ENCODE data around the gene MX2.
"Not testable (repeated sequence)": the region's sequence is repeated elsewhere in the genome, so short reads cannot be mapped to it uniquely, and the experiment has no call there.

The MX2 gene, protein sequence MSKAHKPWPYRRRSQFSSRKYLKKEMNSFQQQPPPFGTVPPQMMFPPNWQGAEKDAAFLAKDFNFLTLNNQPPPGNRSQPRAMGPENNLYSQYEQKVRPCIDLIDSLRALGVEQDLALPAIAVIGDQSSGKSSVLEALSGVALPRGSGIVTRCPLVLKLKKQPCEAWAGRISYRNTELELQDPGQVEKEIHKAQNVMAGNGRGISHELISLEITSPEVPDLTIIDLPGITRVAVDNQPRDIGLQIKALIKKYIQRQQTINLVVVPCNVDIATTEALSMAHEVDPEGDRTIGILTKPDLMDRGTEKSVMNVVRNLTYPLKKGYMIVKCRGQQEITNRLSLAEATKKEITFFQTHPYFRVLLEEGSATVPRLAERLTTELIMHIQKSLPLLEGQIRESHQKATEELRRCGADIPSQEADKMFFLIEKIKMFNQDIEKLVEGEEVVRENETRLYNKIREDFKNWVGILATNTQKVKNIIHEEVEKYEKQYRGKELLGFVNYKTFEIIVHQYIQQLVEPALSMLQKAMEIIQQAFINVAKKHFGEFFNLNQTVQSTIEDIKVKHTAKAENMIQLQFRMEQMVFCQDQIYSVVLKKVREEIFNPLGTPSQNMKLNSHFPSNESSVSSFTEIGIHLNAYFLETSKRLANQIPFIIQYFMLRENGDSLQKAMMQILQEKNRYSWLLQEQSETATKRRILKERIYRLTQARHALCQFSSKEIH

DNA sequence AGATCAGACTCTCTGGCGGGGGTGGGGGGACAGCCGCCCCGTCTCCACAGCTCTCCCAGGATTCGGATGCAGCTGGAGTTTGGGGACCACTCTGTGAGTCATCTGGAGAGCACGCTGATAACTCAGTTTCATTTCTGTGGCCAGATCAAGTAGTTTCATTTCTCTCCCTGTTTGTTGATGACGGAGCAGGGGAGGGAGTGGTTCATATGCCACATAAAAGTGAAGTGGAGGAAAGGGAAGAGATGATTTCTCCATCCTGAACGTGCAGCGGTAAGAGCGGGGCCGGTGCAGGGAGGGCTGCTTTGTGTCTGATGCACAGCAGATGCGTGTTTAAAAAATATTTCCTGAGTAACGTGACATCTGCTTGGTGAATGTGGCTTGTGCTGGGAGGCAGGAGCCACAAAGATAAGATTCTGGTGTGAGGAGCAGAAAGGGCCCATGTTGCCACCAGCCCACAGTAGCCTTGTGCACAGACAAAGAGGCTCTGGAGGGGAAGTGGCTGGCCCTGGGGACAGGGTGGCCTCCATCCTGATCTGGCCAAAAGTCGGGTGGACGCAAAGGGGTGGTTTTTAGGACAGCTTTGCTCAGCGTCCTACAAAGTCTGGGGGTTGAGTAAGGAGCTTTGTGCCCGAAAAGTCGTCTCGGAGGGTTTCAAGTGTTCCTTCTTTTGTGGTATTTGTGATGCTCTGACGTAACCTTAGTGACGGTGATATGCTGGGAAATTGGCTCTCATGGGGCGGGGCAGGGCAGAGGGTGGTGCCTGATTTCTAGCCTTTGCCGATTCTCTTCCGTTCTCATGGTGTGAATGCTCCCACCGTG lies at the start of gene MX2:
MX2 (plus strand) TSS at position 242 of the 819 bp plus-strand sequence. CDS start 14,880 bp downstream, outside the sequence.
- peak; percentile 60 for DNase-seq (ENCODE audit: low read depth, low spot score)

DNA sequence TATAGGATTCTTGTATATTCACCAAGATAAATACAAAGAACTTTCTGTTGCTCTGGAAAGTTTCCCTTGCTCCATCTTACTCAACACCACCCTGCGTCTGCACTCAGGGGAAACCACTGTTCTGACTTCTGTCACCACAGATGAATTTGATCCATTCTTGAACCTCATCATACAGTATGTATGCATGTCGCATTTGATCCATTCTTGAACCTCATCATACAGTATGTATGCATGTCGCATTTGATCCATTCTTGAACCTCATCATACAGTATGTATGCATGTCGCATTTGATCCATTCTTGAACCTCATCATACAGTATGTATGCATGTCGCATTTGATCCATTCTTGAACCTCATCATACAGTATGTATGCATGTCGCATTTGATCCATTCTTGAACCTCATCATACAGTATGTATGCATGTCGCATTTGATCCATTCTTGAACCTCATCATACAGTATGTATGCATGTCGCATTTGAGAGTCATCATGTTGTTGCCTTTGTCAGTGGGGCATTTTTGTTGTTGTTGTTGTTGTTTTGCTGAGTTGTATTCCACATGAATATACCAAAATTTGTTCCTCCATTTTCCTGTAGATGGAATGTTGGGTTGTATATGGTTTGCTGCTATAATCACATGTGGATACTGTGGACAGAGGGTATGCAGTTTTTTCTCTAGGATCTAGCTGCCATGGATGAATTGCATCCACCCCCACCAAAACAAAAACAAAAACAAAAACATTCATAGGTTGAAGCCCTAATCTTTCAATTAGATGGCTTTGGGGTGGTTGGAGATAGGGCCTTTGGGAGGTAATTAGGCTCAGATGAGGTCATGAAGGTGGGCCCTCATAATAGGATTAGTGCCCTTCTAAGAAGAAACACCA lies 48.3 kb upstream of the MX2 start:
- DNase-seq (ENCODE audit: low read depth, low spot score): not testable (repeated sequence)

DNA sequence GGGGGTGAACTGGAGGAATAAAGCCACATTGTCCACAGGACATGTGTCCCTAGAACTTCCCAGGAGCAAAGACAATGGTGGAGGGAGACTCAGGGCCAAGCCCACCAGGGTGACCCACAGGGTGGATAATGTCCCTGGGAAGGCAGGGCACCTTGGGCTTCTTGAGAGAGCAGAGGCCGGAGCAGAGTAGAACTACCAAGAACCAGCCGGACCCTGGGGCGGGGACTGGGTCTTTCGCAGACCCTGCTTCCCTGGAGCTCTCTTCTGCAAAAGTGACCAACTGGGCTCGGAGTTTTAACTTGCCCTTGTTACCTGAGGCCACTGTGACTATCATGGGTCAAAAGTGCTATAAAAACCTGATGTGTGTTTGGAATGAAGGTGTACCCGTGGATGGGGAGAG lies 46.1 kb upstream of the MX2 start:
- no peak for DNase-seq (ENCODE audit: low read depth, low spot score)

DNA sequence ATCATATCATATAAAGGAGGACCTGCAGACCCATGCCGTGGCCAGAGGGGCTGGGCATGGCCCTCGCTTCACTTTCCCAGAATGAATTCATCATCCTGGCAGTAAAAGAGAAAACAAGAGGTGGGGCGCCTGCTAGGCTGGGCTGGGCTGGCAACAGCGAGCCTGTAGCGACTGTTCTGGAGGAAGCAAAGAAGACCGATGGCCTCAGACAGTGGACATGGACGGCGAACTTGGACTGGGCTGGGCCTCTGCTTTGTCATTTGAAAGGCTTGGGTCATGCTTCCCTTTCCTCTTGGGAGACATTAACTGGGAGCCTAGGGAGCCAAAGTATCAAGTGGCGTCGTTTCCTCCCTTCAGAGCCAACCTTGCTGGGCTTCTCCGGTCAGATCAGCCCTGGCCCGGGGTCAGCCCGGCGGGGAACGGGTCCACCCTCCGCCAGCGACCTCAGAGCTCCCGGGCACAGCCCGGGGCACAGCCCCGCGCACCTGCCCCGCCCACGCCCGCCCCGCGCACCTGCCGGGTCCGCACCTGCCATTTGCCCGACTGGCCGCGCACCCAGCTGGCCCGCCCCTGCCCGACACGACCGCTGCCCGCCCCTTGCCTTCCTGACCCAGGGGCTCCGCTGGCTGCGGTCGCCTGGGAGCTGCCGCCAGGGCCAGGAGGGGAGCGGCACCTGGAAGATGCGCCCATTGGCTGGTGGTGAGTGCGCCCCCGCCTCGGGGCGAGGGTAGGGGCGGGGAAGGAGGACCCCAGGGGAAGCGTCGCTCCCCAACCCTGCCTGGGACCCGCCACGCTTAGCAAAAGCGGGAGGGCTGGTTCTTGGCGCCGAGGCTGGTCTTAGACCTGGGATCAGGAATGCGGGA lies 45.4 kb upstream of the MX2 start, which contains the start of gene FAM3B:
FAM3B (plus strand) TSS at position 602 of the 863 bp plus-strand sequence; CDS start at position 681, 79 bp downstream.
- DNase-seq (ENCODE audit: low read depth, low spot score): no peak

DNA sequence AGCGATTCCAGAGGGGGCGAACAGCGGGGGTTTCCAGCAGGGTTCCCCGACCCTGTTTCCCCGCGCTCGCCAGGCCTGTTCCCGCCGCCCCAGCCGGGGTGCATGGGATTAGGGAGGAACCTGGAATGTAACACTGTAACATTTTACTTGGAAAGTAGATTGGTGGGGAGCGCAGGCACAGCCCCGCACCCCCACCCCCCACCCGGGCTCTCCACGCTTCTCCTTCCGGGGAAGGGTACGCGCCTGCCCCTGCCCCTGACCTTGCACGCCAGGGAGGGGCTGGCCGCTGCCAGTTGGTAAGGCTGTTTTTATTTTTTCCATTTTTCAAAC lies 44.8 kb upstream of the MX2 start:
- DNase-seq (ENCODE audit: low read depth, low spot score): no peak

DNA sequence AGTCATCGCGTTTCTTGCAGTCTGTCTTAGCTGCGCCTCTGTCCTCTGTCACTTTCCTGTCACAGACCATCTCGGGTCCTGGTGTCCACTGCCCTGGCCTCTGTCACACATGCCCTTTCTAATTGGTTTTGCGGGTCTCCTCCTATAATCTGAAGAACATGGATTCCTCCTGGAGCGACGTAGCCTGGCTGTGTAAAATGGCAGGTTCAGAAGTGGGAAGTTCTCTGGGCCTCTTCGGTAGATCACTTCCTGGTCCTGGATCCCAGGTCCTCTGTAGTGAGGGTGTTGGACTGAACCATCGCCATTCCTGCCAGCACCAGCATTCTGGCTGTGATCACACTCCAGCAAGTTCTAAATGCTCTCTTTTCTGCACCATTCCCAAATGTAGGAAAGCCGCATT lies 44.4 kb upstream of the MX2 start:
- no peak for DNase-seq (ENCODE audit: low read depth, low spot score)

DNA sequence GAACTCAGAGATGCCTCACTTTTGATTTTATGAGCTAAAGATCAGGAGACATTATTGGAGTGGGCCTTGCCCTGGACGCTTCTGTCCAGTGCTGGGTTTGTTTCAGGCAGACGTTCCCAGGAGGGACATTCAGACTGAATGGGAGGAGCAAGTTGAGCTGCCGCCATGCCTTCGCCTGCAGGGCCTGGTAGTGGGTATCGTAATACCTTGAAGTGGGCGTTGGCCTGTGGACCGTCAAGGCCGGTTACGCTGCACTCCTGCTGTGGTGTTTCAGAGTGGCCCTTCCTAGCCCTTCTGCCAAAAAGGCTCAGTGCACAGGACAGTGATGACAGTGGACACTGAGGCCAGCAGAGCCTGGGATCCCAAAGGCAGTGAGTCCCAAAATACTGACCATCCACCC lies 43.6 kb upstream of the MX2 start:
- DNase-seq (ENCODE audit: low read depth, low spot score): no peak

DNA sequence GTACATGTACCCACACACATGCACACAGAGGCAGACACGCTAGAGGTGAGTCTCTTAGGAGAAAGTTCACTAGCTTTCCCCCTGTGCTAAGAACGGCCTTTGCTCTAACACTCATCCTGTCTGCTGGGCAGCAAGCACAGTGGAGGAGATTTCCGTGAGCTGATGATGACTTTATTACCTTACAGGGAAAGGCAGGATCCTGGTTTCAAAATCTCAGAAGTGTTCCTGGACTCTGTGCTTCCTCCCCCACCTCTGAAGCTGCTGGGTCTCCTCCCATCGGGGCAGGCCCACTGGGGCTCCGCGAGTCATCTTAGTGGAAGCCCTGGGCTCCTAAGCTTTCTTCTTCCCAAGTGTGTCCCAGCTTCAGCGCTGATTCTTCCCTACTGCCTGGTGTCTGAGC lies 42.6 kb upstream of the MX2 start:
- no peak for DNase-seq (ENCODE audit: low read depth, low spot score)

DNA sequence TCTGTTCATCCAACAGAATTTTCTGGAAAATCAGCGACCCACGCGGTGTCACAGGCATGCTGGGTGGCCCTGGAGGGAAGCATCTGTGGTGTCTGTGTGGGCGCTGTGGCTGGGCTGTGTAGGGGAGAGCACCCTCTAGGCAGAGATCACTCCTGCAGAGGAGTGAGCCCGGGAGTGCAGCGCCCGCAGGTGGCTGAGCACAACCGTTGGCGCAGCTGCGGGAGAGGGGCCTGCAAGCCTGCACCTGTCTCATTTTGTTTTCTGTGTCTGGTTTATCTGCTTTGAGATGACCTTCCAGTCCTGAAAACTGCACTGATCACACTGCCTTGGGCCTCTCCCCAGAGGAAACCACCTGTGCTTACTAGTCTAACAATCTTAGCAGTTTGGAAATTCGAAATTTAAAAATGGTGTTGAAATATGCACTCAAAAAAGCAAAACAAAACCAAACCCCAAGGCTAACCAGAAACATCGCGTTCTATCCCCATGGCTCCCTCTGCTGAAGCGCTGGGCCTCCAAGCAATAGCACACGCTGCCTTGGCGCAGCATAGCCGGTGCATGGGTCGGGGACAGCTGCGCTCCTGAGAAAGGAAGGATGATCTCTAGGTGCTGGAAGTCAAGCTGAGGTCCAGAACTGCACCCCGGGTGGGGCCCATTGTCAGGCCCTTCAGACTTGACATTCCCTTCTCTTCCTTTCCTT lies 40.5 kb upstream of the MX2 start:
- no peak for DNase-seq (ENCODE audit: low read depth, low spot score)

DNA sequence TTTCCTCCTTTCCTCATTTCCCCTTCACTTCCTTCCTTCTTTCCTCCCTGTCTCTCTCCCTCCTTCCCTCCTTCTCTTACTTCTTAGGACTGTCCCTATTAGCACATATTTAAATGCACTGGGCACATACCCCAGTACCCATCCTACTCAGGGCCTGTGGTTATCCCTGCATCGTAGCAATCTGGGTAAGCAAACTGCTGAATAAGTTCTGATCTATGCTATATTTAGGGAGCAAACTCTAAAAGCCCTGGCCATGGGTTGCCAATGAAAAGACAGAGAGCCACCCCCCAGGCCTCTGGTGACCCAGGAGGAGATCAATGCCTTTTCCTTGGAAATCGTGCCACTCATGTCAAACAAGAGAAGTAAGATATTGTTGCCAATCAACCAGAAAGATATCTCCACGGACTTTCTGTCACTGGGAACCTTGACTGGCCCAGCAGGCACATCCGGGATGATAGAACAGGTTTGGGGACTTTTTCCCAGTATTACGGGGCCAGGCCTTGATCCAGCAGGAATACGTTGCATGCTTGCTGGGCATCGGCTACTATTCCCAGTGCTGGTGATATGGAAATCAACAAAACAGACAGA lies 39.8 kb upstream of the MX2 start:
- DNase-seq (ENCODE audit: low read depth, low spot score): no peak

DNA sequence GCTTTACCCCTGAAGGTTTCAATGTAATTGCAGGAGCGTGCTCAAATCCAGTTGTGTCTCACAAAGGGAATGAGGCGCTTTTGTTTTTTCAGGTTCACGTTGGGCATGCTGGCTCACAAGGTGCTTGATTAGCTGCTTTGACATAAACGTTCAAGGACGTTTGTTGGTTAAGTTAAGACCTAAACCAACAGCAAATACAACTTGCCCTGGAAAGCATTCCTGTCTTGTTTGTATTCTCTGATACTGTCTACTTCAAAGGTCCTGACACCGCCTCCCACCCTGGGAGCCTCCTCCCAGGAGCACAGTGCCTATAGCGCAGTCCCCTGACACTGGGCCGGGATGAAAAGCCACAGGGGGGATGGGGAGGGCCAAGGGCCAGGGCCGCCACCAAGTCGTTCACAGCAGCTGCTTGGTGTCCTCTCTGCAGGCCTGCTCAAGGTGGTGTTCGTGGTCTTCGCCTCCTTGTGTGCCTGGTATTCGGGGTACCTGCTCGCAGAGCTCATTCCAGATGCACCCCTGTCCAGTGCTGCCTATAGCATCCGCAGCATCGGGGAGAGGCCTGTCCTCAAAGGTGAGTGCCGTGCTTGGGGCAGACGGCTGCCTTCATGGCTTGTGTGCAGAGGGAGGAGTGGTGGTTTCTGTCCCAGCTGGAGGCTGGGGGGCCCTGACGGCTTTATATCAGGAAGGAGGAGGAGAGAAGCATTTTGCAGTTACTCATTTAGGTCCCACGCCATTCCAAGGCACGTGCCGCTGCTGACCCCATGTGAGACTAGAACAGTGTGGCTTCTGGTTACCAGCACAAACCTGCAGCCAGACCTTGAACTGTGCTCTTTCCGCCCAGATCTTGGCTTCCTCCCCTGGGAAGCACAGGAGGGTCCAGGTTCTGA lies 39.1 kb upstream of the MX2 start:
- DNase-seq (ENCODE audit: low read depth, low spot score): no peak

DNA sequence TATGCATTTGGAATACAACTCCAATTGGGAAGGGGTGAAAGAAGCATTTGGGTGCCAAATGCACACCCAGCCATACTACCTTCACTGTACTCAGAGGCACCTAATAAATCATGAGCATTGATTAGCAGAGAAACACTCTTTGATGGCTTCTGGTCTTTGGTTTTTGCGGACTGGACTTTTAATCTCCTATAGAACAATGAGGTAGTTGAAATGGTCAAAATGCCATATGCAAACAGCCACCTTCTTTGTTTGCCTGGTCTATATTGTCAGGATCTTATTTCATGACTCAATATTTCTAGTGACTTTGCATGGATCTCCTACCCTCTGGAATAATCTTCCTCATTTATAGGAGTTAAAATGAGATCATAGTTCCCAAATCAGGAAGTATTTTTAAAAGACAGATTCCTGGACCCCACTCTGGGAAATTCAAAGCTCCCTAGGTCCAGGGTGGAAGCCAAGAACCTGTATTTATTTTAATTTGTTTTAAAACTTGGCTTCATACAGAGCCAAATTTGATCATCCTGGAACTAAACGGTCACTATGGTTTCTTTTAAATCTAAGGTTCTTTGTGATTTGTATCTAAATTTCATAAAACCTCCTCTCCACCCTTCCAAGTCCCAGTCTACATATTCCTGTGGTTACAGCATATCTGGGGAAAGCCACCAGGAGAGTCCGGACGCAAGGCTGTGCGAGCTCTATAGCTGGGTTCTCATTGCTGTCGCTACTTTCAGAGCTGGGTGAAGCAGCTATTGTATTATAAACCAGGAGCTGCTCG lies 36.5 kb upstream of the MX2 start:
- no peak for DNase-seq (ENCODE audit: low read depth, low spot score)

DNA sequence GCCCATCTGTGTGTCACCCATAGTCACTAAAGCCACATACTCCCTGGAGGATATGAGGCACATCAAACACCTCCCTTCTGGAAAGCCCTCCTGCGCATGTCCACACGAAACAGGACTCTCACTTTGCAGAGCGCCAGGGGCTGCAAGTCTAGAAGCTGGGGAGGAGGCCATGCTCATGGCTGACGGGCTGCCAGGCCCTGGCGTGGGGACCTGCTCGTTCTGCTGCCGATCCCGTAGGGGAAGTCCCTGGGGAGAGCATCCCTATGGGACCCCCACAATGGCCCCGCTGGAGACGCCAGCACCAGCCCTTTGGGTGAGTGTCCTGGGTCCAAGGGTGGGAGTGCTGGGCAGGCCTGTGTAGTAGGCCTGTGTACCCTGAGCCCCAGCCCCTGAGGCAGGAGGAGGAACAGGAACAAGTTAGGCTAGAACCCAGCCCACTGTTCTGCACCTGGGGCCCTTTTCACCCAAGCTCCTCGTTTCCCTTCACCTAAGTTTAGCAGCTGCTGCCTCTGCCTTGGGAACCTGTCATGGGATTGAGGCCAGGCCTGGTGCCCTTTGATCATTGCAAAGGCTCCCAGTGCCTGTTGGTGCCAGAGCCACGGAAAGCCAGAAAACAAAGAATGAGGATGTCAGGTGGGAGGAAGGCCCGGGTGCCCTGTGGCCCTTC lies 35.3 kb upstream of the MX2 start:
- DNase-seq (ENCODE audit: low read depth, low spot score): no peak

DNA sequence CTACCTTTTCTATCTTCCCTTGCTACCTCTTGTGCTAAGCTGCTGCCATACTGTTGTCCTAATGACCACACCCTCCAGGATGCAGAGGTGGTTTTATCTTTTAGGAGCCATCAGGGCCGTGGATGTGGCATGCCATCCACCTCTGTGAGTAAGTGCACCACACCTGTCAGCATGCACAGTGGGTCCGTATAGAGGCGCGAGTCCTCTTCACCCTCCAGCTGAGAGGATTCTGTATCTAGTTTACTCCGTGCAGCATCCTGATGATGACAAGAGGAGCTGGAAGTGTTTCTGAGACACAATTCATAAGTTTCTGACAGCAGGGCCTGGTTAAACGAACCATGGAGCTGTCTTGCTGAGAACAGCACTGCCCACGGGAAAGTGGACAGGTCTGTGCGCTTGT lies 34.1 kb upstream of the MX2 start:
- DNase-seq (ENCODE audit: low read depth, low spot score): no peak

DNA sequence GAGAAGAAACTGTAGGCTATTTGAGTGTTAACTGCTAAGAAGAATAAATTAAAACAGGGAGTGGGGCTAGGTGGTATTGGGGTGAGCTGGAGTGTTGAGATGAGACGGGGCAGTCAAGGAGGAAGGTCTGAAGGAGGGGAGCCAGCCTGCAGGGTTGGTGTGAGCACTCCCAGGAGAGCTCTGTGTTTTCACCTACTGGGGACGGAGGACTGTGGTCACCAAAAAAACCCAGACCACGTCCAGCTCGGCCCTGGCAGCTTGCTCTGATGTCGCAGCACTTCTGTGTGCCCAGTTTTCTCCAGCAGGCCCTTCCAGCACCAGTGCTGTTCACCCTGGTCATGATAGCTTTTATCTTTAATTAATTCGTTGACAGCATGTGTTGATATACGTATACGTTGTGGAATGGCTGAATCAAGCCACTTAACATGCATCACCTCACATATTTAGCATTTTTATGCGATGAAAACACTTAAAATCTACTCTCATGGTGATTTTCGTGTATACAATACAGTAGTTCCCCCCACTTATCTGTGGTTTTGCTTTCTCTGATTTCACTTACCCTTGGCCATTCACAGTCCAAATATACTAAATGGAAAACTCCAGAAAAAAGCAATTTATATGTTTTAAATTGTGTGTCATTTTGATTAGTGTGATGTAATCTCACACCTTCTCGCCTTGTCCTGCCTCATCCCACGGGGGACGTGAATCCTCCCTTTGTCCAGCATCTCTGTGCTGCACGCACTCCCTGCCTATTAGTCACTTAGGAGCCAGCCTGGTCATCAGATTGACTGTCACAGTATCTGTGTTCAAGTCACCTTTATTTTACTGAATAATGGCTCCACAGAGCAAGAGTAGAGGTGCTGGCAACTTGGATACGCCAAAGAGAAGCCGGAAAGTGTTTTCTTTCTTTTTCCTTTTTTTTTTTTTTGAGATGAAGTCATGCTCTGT lies 32.9 kb upstream of the MX2 start:
- no peak for DNase-seq (ENCODE audit: low read depth, low spot score)

DNA sequence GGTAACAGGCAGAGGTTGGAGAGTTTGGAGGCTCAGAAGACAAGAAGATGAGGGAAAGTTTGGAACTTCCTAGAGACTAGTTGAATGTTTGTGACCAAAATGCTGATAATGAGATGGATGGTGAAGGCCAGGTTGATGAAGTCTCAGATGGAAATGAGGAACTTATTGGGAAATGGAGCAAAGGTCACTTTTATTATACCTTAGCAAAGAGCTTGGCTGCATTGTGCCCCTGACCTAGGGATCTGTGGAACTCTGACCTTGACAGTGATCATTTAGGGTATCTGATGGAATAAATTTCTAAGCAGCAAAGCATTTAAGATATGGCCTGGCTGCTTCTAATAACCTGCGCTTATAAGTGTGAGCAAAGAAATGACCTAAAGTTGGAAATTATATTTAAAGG lies 28.1 kb upstream of the MX2 start:
- no peak for DNase-seq (ENCODE audit: low read depth, low spot score)

Data from activated CD4-positive, CD25-positive, alpha-beta regulatory T cell treated with anti-CD3 and anti-CD28 coated beads, Interleukin-2, amount 50 U/mL, for 16 hours (primary cell).